Amniotic epithelial cell (primary cell): Measurements from ENCODE around the gene TYW1B.
"Not testable (repeated sequence)": the region's sequence is repeated elsewhere in the genome, so short reads cannot be mapped to it uniquely, and the experiment has no call there.

Experiments
- DNase-seq: peaks from one replicate; pipeline ENCODE4 v3.0.0-alpha.2; 2010; ENCODE audit warnings: low read depth

Gene TYW1B

DNA sequence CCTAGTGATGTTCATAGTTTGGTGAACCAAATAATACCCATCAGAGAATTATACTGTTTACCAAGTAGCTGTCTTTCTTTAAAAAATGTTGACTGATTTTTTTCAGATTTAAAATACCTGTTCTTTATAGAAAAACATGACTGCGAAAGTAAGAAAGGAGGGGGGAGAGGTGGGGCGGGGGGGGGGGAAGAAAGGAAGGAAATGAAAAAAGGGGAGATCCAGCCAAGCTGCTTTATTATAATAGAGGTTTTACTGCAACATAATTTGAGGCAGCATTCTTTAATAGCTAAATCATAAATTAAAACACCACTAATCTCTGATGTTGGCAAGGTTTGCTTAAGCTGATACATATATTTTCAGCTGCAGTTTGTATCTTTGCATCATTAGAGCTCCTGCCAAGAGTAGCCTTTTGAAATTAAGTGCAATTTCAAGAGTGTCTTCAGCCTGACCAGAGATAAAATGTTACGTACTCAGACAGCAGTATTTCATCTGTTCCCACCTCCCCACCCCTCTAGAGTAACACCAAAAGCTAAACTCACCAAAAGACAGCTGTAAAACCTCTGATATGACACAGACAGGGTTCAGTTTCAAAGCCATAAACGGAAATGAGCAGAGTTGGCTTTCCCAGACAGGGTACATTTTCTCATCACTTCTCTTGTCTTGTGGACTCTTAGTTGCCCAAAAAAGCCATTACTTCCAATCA is 202.1 kb downstream of the TYW1B start:
- DNase-seq: peak; percentile 48

DNA sequence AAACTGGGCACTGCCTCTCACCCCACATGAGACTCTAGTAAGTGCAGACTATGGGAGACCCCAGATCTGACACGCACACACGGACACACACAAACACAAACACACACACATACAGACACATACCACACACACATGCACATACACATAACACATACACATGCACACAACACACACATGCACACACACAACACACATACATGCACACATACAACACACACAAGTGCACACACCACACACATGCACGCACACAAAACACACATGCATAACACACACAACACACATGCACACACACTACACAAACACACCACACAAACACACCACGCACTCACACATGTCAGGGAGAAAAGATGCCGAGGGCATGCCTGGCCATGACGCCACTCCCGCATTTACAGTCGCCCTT is 205.5 kb downstream of the TYW1B start:
- no peak for DNase-seq

DNA sequence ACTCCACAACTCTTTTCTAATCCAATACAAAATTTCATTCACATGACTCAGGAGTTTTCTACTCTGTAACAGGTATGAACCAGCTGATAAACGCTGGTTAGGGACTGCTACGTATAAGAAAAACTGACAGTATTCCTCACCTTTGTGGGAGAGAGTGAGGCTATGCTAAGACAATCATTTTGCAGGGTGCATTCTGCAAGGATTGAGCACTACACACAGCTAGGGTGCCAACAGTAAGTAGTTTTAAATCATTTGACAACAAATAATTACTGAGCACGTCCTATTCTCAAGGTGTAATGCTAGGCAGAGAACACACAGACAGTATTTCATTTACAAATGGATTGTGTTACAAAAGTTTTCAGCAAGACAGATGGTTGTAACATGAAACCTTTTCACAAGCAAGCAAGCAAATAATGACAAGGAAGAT is 206.2 kb downstream of the TYW1B start:
- DNase-seq: not testable (repeated sequence)

DNA sequence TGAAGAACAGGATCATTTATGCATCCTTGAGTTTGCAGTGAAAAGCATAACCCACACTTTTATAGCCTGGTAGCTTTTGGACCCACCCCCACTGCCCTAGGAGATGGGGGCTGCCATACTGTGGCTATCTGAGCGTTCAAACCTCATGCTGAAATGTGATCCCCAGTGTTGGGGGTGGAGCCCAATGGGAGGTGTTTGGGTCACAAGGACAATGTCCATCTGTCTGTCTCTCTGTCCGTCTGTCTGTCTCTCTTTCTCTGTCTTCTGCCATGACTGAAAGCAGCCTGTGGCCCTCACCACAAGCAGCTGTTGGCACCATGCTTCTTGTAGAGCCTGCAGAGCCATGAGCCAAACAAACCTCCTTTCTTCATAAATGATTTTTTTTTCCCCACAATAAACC is 207.1 kb downstream of the TYW1B start:
- not testable (repeated sequence) for DNase-seq

DNA sequence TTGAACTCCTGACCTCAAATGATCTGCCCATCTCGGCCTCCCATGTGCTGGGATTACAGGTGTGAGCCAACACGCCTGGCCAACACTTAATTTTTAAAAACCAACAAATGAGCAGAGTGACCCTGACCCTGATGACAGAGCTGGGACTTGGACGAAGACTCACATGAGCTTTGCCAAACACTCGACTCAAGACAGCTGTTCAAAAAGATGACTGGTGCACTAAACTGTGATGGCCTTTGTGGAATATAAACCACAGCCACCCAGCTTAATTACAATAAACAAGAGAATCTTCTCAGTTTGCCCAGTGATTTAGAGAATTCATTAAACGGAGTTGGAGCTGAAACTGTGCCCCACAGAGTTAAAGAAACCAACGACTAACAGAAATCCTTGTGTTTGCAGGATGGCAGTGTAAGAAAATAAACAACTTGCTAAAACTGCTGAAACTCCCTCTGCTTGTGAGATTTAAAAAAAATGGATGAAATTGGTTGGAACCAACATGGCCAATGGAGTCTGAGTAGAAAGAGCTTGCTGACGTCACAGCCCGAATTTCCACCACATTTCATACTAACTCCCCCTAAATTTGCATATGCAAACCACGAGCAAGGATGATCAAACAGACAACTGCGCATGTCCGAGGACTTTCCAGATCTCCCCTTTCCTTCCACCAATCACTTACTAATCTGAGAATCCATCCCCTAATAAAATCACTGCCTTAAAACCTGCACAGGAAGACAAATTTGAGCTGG is 209.4 kb downstream of the TYW1B start:
- DNase-seq: not testable (repeated sequence)

DNA sequence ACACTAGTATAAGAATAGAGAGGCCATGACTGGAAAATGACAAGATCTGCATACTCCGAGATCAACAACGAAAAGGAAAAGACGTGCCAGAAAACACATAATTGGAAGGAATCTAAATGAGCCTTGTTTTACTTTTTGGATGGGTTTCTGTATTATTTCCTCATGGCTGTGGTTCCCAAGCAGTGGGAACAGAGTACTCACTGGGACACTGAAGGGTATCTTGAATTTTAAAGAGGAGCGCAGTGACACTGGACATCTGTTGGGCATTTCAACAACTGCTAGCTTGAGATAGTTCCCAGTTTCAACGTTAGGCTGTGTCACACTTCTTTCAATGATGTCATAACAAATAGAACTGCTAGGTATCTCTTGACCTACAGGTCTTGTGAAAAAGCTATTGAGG is 218.2 kb downstream of the TYW1B start:
- DNase-seq: not testable (repeated sequence)

DNA sequence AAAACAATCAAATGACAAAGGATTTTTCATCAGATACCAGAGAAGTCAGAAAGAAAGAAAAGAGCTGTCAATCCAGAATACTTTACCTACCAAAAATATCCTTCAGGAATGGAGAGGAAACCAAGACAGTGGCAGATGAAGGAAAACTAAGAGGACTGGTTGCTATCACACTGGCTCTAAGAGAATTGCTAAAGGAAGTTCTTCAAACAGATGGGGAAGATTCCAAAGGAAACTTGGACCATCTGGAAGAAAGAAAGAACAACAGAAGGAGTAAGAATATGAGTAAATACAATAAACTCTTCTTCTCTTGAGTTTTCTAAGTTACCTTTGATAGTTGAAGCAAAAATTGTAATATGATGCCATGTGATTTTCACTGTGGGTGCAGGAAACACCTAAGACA is 220.0 kb downstream of the TYW1B start:
- DNase-seq: not testable (repeated sequence)

DNA sequence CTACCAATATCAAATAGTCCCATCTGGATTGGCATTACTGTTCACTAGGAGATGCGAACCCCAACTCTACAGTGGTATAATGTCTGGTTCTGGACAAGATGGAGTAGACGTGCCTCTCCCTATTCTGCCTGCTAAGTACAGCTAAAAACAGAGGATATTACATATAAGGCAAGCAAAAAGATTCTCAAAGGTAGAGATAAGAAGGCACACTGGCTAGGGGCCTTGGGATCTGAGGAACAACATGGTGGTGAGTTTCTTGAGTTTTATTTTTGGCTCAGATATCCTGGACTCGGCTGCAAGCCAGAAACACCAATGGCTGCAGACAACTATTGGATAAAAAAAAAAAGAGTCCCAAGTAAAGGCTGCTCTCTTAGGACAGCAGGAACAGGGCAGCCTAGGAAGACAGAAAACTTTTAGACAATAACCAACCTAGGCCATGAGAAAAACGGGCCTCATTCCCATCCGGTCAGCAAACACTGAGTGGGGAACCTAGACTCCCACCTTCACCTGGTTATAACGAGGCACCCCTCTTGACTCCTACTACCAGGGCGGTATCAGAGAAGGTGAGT is 222.1 kb downstream of the TYW1B start:
- not testable (repeated sequence) for DNase-seq

DNA sequence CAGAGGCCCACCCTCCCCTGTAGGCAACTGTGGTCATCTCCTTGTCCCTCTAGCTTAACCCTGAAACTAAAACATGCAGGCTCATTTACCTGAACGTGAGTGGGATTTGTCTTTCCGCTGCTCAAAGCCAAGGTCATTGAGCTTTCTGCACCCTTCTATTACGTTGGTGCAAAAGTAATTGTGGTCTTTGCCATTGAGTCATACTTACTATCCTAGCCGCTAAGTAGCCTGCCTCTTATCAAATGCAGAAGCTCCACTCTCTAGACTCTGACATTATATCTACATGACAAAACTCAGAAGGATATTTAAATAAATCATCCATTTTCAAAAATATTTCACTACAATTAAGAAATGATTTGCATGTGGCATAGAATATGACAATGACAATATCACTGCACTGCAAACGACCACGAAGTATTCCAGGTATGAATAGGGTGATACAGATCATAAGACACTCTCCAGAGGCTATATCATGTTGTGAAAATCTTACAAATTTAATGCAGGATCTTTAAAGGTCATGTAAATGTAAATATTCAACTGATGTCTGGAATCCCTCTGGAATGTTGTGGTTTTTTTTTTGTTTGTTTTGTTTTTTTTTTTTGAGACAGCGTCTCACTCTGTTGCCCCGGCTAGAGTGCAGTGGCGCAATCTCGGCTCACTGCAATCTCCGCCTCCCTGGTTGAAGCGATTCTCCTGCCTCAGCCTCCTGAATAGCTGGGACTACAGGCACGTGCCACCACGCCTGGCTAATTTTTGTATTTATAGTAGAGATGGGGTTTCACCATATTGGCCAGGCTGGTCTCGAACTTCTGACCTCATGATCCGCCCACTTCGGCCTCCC is 223.0 kb downstream of the TYW1B start:
- peak; percentile 79 for DNase-seq

DNA sequence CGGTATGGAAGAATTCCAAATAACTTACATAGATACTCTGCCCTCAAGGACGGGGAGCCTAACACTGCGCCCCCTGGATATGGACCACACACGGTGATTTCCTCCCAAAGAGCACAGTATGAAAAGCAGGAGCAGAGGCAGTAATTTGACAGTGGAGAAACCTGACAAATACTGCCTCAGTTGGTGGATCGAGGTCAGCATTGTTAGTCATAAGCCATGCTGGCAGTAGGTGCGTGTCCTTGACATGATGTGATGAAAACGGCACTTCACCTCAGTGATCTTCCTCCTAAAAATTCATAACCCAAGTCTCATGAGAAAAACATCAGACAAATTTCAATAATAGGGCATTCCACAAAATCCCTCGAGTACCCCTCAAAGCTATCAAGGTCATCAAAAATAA is 224.5 kb downstream of the TYW1B start:
- DNase-seq: not testable (repeated sequence)

DNA sequence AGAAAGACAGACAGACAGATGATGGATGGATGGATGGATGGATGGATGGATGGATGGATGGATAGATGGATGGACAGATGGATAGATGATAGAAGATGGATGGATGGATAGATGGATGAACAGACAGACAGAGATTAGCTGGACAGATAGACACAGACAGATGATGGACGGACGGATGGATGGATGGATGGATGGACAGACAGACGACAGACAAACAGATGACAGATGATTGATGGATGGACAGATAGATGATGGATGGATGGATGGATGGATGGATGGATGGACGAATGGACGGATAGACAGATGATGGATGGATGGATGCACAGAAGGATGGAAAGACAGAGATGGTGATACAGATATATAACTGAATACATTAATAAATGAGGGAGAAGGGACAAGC is 224.9 kb downstream of the TYW1B start:
- DNase-seq: no peak

DNA sequence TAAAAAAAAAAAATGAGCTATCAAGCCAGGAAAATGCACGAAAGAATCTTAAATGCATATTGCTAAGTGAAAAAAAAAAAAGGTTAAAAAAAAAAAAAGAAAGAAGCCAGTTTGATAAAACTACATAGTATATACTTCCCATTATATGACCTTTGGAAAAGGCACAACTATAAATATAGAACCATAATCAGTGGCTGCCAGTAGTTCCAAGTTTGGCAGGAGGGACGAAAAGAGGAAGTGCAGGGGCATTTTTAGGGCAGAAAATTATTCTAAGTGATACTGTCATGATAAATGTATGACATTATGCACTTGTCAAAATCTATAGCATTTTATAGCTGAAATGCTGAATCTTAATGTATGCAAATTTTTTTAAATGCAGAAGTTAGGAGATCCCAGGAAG is 226.3 kb downstream of the TYW1B start:
- DNase-seq: not testable (repeated sequence)

DNA sequence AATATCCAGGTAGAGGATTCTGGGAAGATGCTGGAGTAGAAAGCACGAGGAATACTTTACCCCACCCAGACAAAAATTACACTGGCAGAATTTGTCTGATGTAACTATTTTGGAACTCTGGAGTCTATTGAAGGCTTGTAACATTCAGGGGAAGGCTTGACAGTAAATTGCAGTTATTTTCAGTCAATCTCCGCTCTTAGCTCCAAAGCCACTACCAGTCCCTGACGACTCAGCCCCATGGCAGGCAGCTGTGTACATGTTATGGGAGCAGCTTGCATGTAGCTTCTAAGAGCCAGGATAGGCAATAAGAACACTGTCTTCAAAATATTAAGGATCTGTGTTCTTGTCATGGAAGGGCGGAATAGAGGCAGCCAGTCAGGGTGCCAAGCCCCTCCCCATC is 238.0 kb downstream of the TYW1B start:
- DNase-seq: peak; percentile 43

DNA sequence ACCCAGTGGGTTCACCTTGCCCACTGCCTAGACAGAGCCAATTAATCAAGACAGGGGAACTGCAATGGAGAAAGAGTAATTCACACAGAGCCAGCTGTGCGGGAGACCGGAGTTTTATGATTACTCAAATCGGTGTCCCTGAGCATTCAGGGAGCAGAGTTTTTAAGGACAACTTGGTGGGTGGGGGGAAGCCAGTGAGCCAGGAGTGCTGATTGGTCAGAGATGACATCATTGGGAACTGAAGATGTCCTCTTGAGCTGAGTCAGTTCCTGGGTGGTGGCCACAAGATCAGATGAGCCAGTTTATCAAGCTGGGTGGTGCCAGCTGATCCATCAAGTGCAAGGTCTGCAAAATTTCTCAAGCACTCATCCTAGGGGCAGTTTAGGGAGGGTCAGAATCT is 240.7 kb downstream of the TYW1B start:
- peak; percentile 1 for DNase-seq

DNA sequence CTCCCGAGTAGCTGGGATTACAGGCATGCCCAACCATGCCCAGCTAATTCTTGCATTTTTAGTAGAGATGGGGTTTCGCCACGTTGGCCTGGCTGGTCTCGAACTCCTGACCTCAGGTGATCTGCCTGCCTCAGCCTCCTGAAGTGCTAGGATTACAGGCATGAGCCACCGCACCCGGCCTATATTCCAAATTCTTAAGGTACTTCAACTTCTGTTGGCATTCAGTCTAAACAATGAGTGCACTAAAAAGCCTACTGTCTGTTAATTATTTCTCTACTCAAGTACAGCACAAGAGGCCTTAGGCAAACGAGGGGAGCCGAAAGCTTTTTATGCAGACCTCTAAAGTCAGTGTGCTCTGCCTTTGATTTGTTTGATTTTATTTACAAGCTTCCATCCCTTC is 243.4 kb downstream of the TYW1B start:
- not testable (repeated sequence) for DNase-seq

DNA sequence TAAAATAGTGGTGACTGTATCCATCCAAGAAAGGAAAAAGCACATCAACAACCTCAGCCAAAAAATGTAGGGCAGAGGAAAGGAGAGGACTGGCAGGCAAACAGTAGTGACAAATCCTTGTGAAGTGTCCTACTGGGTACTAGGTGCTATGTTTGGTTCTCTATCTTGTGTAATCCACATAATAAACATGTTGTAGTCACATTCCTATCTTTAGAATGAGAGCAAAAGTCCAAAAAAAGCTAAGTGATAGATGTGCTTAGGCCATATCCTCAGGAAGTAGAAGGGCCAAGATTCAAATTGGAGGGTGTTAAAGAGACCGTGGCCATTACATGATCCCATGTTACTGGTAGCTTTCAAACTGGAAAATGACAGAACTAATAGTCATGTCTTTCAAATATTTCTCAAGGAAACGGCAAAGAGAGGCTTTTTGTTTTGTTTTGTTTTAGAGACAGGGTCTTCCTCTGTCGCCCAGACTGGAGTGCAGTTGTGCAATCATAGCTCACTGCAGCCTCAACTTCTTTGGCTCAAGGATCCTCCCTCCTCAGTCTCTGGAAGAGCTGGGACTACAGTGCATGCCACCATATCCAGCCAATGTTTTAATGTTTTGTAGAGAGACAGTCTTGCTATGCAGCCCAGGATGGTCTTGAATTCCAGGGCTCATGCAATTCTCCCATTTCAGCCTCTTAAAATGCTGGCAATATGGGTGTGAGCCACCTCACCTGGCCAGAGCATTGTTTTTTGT is 244.2 kb downstream of the TYW1B start:
- not testable (repeated sequence) for DNase-seq

DNA sequence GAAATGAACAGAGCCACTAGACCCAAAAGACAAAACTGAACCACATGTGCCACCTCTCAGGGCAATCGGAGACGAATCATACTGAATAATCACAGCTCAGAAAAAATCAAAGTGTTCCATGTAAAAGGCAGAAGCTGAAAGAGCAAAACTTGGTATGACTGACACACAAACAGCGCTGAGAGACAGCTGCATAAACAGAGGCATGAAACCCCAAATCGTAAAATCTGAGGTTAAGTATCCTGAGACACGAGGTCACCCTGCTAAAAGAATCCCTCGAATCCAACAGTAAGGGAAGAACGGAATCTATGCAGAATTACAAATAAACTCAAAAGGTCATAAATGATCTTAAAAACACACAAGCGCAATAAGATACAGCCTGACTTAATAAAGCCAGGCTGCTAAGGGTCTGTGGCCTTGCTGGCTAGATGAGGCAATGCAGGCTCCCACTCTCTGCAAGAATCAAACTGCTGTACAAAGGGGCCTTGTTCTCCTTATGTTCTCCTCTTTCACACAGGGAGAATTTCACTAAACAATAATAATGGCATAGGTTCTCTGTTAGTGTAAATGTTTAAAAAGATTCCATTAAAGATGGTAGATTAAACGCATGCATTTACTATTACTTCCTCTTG is 247.7 kb downstream of the TYW1B start:
- DNase-seq: not testable (repeated sequence)

DNA sequence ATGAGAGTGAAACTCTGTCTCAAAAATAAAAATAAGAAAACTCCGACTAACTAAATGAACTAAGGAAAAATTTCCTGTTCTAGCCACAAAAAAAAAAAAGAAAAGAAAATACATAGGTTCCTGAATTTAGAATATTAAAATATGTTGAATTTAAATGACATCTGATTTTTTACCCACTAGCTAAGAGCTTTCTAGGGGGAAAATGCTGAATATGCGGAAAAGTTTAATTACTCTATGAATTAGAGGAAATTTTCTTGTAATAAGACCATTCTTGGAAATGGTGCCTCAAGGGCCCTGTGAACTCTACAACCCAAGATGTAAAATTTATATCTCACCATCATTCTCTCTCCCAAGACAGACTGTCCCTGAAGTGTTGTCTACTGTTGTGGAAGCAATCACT is 250.9 kb downstream of the TYW1B start:
- DNase-seq: no peak

DNA sequence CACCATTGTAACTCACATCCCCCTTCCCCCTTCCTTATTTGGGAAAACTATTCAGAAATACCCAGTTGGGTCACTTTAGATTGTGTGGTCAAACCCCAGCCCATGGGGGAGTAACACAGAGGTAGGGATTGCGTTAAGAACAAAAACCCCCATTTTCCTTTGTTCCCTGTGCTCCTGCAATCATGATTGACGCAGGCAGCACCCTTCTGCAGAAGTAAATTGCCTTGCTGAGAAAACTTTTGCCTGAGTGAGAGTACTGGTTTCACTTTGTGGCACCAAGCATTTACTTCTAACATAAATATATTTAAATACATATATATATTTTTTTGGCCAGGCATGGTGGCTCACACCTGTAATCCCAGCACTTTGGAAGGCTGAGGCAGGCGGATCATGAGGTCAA is 266.0 kb downstream of the TYW1B start:
- DNase-seq: not testable (repeated sequence)

DNA sequence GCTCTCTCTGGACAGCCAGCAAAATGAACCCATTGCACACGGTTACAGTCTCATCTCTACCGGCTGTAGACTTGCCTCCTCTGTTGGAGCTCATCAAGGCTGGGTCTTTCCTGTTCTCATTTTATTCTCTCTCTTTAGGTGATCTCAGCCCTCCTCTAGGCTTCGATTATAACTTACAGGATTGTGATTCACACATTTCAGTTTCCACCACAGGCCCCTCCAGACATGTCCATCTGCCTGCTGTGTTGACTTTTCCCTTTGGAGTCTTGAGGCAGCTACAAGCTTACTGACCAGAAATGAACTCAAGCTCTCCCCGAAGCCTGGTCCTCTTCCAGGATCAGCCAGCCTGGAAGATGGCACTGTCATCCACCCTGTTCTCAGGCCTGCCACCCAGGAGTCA is 268.5 kb downstream of the TYW1B start:
- DNase-seq: not testable (repeated sequence)

DNA sequence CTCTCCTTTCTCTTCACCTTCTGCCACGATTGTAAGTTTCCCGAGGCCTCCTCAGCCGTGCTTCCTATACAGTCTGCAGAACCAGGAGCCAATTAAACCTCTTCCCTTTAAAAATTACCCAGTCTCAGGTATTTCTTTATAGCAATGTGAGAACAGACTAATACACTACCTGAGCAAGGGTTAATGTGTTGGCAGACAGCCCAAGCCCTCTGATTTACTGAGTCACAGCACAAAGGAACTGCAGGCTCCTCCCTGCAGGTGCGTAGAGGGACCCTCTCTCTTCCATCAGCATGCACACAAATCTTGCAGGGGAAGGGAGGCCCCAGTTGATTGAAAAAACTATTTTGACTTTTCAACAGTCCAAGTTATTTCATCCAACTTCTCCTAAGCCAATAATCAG is 271.3 kb downstream of the TYW1B start:
- not testable (repeated sequence) for DNase-seq
